GM10266 (cell line): Measurements from ENCODE around the gene ANKRD29.

ENCODE experiments used
- DNase-seq: peaks from one replicate; pipeline ENCODE4 v3.0.0; 2012; ENCODE audit errors: extremely low spot score
- TF ChIP-seq, protein P1 (sequence below): IDR thresholded peaks from 2 replicates; pipeline ENCODE4 v1.5.1; 2012; ENCODE audit warnings: mild to moderate bottlenecking, low read depth; ENCODE audit not compliant: control insufficient read depth, insufficient read depth; ENCODE audit errors: missing control alignments

Gene ANKRD29

DNA sequence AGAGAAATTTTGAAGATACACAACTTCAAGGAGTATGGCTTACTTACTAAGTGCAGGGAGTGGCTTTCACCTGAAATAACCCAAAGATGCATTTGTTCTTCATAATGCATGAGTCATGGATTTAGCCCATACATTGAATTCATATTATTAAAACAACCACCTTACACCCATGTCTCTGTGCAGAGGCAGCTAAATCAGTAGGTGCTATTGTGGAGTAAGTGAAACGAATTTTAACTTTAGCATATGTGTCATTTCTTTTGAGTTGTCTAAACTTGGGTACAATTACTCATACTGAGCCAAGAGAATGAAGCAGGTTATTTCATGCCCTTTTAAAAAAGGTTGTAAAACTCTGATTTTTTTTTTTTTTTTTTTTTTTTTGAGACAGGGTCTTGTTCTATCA, 11.0 kb upstream of the ANKRD29 start:
- TF ChIP-seq, protein P1, sequence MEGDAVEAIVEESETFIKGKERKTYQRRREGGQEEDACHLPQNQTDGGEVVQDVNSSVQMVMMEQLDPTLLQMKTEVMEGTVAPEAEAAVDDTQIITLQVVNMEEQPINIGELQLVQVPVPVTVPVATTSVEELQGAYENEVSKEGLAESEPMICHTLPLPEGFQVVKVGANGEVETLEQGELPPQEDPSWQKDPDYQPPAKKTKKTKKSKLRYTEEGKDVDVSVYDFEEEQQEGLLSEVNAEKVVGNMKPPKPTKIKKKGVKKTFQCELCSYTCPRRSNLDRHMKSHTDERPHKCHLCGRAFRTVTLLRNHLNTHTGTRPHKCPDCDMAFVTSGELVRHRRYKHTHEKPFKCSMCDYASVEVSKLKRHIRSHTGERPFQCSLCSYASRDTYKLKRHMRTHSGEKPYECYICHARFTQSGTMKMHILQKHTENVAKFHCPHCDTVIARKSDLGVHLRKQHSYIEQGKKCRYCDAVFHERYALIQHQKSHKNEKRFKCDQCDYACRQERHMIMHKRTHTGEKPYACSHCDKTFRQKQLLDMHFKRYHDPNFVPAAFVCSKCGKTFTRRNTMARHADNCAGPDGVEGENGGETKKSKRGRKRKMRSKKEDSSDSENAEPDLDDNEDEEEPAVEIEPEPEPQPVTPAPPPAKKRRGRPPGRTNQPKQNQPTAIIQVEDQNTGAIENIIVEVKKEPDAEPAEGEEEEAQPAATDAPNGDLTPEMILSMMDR: no peak
- no peak for DNase-seq

DNA sequence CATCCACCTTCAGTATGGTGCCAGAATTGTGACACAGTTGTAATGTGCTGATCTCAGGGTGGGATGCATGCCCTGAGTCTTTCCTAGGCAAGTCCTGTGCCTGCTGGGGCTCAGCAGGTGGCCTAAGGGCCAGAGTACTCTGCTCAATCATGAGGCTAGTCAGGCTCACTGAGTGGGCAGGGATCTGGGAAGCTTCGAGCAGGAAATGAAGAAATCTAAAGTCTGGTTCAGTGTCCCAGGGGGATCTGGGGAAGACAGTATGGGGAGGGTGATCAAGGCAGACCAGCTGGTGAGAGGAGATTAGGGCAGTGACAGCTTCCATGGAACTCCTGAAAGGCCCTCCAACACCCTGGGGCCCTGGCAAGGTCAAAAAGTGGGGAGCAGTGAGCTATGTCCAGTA, 8.9 kb upstream of the ANKRD29 start:
- no peak for DNase-seq
- TF ChIP-seq, protein P1: no peak

DNA sequence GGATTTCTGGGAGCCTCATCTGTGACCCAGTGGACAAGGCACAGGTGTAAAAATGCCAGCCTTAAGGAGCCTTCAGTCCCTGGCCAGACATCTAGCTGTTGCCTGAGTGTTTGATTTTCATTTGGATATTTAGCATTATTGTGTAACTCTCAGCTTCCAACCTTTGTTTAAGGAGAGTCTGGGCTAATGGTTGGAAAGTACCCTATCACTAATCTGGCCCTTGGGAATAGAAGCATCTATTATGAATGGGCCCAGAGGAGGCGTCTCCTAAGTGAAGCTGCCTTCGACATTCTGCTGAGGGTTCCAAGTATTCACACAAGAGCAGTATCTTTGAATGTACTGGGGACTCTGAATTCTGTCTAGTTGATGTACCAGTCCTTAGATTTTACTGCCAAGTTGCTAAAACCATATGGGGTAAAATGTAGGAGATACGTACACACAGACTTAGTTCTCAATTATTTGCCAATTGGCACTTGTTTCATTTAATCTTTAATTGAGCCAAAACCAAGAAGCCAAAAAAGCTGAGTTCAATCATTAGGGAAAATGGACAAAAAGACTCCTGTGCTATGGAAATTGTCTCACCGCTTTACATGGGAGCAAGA, 7.2 kb upstream of the ANKRD29 start:
- DNase-seq: no peak
- TF ChIP-seq, protein P1: no peak

DNA sequence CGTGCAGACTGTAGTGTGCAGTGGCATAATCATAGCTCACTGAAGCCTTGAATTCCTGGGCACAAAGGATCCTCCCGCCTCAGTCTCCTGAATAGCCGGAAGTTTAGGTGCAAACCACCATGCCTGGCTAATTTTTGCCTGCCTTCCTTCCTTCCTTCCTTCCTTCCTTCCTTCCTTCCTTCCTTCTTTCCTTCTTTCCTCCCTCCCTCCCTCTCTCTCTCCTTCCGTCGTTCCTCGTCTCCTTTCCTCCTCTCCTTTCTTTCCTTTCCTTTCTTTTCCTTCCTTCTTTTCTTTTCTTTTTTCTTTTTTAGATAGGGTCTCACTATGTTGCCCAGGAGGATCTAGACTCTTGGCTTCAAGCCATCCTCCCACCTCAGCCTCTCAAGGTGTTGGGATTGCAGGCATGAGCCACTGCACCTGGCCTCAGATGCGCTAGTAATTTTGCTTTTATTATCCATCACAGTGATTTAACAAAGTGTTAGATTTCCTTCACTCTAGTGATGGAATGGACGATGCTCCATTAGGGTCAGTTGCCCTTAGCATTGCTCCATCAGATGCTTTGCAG, 6.6 kb upstream of the ANKRD29 start:
- TF ChIP-seq, protein P1: no peak

DNA sequence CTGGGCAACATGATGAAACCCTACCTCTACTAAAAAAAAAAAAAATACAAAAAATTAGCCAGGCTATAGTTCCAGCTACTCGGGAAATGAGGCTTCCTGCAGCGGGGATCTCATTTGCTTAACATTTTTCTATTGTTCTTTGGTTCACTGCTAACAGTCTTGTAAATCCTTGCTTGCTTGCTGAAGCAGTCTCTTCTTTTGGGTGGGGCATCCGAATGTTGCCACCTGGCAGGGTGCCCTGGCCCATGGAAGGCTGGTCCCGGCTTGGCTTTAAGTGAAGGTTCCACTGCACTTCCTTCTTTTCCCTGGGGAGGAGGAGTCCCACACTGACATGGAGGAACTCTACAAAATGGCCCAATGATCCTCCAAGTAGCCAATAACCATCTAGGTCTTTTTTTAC, 6.0 kb upstream of the ANKRD29 start:
- TF ChIP-seq, protein P1: no peak
- DNase-seq: no peak

More for the DNA sequence above, 6.6 kb upstream of the ANKRD29 start:
- no peak for DNase-seq

DNA sequence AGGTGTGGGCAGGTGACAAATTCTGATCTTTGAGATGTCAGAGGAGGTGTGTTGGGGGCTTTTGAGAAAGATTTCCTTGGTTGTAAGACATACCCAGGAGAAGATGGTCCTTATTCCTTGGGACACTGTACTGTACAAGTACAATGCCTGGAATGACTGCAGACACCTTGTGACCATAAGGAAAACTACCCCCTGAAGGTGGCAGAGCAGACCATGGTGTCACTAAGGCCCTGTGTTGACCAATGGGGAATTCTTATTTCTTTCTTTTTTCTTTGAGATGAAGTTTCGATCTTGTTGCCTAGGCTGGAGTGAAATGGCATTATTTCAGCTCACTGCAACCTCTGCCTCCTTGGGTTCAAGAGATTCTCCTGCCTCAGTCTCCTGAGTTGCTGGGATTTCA, 4.4 kb upstream of the ANKRD29 start:
- TF ChIP-seq, protein P1: no peak

DNA sequence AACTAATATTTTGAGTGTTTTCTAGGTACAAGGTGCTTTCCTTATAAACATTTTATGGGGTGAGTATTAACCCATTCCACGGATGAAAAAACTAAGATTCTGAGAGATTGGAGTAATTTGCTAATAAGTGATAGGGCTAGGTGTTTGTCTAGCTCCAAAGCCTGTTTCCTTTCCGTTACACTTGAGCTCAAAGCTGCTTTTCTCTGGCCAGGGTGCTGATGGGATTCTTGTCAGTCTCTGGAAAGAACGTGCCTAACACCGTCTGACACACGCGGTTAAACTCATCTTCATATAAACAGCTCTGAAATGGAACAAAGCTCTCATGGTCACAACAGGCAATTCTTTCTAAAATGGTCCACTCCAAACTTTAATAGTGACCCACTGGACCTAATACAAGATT, 2.0 kb upstream of the ANKRD29 start:
- TF ChIP-seq, protein P1: no peak
- DNase-seq: no peak

More for the DNA sequence above, 4.4 kb upstream of the ANKRD29 start:
- DNase-seq: no peak
